SIG-M5 treated with dmso at 0.1 percent for 504 hours (cell line): ENCODE measurements around the gene MSX2.
"Not testable (repeated sequence)": the region's sequence is repeated elsewhere in the genome, so short reads cannot be mapped to it uniquely, and the experiment has no call there.

Experiments
- DNase-seq: peaks from one replicate; lab custom pipeline; 2025; ENCODE audit not compliant: unreplicated experiment; lab: John Stamatoyannopoulos, UW

MSX2 gene

DNA sequence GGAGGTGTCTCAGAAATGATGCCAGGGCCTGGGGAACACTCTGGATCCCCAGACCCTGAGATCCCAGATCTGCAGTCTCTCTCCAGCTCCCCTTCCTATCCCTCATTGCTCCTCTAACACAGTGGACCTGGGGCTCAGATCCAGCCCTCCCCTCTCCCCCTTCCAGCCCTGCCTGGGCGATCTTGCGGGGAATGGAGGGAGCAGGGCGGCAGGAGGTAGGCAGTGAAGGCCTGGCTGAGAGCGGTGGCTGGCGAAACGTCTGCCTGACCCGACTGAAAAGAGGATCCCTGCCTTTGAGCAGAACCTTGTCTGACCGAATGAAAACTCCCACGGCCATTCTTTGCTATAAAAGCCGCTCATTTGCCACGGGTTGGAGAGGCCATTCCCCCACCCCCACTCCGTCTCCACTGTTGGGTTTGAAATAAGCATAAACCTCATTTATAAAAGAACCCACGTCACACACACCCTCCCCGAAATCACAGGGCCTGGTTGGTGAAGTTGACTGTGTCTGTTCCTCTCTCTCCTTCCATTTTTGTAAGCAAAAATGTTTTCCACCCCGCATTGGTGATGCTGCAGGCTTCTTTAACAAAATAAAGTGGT, 8.8 kb downstream of the MSX2 start:
- DNase-seq, result no peak

DNA sequence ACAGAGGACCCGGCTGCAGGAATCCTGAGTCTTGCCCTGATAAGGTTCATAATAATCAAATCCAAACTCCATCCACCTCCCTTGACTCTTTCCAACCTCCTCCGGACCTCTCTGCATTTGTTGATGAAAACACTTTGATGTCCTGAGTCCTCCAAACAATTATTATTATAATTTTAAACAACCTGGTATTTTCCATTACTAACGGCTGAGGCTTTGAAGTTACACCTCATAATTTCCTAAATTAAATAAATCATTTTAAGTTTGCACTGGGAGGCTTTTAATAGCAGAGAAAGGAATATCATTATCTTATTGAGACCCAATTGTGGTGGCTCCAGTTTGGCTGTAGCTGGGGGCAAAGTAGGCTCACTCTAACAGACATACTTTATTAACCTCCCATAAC, 9.5 kb downstream of the MSX2 start:
- no peak for DNase-seq

GRCh38 chr5:174734571-174735497, 10.5 kb downstream of the MSX2 start:
- DNase-seq, result no peak

- DNase-seq, result peak; percentile 21
Measured at GRCh38 chr5:174735498-174736330, 11.3 kb downstream of the MSX2 start.

- no peak for DNase-seq
Measured at GRCh38 chr5:174736331-174736721, 11.9 kb downstream of the MSX2 start.

- no peak for DNase-seq
Measured at GRCh38 chr5:174736777-174737176, 12.4 kb downstream of the MSX2 start.

GRCh38 chr5:174737330-174737729, 12.9 kb downstream of the MSX2 start:
- no peak for DNase-seq

- DNase-seq, result no peak
Measured at GRCh38 chr5:174741352-174741751, 17.0 kb downstream of the MSX2 start.

GRCh38 chr5:174744896-174745295, 20.5 kb downstream of the MSX2 start:
- no peak for DNase-seq

GRCh38 chr5:174745590-174746103, 21.3 kb downstream of the MSX2 start:
- DNase-seq, result no peak

DNA sequence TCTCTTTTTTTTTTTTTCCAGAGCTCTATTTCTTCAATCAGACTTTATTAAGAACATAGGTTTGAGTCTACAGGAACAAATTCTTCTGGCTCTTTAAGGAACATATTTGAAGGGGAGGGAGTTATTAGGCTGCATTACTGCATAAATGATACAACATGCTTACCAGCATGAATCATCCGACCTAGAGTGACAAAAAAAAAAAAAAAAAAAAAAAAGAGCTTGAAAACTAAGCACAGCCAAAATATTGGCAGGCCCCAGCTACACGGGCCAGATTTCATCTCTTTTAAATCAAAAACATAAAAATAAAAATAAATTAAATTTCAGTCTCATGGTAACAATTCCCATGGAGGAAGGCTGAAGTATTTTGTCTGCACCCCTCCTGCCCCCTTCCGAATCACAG, 26.3 kb downstream of the MSX2 start:
- DNase-seq, result no peak

GRCh38 chr5:174751154-174752000, 27.0 kb downstream of the MSX2 start:
- DNase-seq, result no peak

- DNase-seq, result peak; percentile 22
Measured at GRCh38 chr5:174752121-174752520, 27.7 kb downstream of the MSX2 start.

- DNase-seq, result no peak
Measured at GRCh38 chr5:174755106-174755505, 30.7 kb downstream of the MSX2 start.

- no peak for DNase-seq
Measured at GRCh38 chr5:174759091-174759490, 34.7 kb downstream of the MSX2 start.

- no peak for DNase-seq
Measured at GRCh38 chr5:174760721-174761120, 36.3 kb downstream of the MSX2 start.

DNA sequence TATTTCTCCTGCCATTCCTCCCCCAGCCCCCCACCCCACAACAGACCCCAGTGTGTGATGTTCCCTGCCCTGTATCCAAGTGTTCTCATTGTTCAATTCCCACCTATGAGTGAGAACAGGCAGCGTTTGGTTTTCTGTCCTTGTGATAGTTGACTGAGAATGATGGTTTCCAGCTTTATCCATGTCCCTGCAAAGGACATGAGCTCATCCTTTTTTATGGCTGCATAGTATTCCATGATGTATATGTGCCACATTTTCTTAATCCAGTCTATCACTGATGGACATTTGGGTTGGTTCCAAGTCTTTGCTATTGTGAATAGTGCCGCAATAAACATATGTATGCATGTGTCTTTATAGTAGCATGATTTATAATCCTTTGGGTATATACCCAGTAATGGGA, 37.0 kb downstream of the MSX2 start:
- not testable (repeated sequence) for DNase-seq

GRCh38 chr5:174764309-174764708, 39.9 kb downstream of the MSX2 start:
- DNase-seq, result no peak

GRCh38 chr5:174765540-174765939, 41.2 kb downstream of the MSX2 start:
- no peak for DNase-seq

DNA sequence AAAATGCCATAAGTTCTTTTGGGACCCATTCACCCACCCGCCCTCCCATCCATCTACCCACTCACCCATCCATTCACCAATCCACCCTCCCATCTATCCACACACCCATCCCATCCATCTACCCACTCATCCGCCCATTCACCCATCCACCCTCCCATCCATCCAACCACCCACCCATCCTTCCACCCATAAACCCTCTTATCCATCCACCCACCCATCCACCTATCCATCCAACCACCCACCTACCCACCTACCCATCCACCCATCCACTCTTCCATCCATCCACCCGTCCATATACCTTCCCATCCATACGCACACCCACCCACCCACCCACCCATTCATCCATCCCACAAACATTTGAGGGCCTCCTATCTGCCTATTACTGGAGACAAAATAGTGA, 43.3 kb downstream of the MSX2 start:
- no peak for DNase-seq
